GM12801 (cell line): ENCODE data around the gene MYO9B.

Source experiments
- TF ChIP-seq, protein P1 (sequence below): IDR thresholded peaks from one replicate; pipeline ENCODE4 v1.5.1; 2011; ENCODE audit warnings: control low read depth; ENCODE audit not compliant: insufficient read length; ENCODE audit errors: extremely low read depth

Gene MYO9B

DNA sequence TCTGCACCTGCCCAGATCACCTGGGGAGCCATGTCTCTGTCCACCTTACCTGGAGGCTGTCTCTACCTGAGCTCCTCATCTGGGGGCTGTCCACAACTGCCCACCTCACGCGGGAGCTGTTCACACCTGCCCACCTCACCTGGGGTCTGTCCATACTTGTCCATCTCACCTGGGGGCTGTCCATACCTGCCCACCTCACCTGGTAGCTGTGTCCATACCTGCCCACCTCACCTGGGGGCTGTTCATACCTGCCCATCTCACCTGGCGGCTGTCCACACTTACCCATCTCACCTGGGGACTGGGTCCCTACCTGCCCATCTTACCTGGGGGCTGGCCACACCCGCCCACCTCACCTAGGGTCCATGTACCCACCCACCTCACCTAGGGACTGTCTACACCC lies 38.9 kb upstream of the MYO9B start:
- TF ChIP-seq, protein P1, sequence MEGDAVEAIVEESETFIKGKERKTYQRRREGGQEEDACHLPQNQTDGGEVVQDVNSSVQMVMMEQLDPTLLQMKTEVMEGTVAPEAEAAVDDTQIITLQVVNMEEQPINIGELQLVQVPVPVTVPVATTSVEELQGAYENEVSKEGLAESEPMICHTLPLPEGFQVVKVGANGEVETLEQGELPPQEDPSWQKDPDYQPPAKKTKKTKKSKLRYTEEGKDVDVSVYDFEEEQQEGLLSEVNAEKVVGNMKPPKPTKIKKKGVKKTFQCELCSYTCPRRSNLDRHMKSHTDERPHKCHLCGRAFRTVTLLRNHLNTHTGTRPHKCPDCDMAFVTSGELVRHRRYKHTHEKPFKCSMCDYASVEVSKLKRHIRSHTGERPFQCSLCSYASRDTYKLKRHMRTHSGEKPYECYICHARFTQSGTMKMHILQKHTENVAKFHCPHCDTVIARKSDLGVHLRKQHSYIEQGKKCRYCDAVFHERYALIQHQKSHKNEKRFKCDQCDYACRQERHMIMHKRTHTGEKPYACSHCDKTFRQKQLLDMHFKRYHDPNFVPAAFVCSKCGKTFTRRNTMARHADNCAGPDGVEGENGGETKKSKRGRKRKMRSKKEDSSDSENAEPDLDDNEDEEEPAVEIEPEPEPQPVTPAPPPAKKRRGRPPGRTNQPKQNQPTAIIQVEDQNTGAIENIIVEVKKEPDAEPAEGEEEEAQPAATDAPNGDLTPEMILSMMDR: no peak

DNA sequence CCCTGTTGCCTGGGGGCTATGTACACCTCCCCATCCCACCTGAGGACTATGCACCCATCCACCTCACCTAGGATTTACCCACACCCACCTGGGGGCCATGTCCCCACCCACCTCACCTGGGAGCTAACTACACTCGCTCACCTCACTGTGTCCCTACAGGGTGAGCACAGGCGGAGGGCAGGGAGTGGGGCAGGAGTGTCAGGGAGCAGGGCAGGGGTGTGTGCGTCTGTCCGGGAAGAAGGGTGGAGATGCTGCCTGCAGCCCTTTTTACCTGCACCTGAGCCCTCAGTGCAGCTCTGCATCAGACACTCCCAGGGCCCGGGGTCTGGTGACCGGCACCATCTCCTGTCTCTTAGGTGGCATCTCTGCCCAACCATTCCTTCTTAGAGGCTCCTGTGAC lies 38.4 kb upstream of the MYO9B start:
- TF ChIP-seq, protein P1: no peak

DNA sequence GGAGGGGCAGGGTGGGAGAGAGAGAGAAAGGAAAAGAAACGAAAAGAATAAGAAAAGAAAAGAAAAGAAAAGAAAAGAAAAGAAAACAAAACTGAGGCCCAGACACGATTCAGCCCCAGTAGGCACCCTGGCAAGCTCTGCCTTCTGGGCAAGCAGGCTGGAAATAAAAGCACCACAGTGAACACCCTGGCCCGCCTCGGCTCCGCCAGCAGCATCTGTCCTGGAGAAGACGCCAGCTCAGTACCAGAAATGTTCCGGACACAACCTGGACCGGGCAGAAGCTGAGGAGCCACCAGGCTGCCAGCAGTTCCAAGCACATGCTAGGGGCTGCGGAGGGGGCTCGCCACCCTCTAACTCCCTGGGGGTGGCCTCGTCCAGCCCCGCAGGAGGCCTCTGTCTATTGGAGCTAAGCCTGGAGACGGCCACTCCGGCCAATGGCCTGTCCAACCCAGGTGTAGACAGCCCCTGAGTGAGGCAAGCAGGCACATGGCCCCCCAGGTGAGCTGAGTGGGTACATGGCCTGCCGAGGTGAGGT lies 37.5 kb upstream of the MYO9B start:
- TF ChIP-seq, protein P1: no peak

DNA sequence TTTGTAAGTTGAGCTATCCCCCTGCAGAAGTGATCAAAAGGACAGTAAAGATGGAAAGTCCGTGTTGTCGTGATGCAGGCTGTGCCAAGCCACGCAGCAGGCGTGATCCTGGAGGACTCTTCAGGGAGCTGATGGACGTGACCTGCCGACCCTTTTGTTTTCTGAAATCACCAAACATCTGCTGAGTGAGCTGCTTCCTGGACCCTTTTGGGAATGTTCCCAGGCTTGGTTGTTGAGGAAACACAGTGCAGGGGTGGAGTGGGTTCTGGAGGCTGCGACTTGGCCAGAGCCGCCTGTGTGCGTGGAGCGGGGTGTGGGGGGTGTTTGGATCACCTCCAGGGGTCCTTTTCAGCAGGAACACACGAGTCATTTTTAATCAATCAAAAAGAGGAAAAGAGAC lies 33.6 kb upstream of the MYO9B start:
- TF ChIP-seq, protein P1: no peak

DNA sequence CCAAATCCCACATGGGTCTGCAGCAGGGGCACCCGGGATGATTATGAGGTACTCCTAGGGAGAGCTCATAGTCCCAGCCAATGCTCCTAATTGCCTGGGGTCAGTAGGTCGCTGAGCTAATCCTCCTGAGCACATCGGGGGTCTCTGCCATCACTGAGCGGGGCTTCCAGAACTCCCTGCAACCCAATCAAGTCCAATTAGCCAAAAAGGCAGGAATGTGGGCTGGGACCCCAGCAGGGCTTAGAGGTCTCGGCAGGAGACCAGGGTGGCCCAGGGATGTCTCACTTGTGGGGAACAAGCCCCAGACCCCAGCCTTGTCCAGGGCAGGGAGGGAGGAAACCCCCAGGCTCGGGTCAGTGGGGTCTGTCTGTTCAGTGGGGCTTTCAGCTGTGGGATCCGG lies 31.8 kb upstream of the MYO9B start:
- TF ChIP-seq, protein P1: no peak

DNA sequence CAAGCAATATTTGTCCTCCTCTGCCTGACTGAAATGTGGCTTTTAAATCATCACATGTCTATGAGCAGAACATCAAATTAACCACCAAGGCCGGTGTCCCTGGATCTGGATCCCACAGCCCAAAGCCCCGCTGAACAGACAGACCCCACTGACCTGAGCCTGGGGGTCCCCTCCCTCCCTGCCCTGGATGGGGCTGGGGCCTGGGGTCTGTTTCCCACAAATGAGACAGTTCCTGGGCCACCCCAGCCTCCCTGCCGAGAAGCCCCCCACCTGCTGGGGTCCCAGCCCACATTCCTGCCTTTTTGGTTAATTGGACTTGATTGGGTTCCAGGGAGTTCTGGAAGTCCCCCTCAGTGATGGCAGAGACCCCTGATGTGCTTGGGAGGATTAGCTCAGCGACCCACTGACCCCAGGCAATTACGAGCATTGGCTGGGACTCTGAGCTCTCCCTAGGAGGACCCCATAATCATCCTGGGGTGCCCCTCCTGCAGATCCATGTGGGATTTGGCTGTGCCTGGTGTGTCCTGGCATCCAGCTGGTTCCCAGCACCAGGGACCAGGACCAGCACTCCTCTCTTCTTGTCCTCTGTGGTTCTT lies 29.6 kb upstream of the MYO9B start:
- TF ChIP-seq, protein P1: no peak

DNA sequence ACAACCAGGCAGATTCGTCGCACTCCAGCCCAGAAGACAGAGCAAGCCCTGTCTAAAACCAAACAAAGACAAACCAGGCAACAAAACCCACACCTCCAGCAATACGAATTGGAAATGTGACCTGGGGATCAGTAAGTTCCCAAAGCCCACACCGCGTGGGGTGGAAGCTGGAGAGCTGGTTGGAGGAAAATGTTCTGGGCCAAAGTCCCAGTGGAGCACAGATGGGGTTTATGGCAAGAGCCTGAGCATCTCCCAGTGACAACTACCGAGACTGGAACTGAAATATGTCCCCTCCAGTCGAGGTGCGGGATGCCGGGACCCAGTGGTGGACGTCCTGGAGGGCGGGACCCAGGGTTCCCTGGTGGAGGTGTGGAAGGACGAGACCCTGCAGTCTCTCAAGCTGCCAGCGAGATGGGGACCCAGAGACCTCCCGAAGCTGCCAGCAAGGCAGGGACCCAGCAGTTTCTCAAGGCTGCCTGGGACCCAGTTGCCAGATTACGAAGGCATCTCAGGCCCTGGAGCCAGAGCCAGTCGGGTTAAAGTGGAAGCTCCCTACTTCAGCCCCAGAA lies 26.6 kb upstream of the MYO9B start:
- TF ChIP-seq, protein P1: no peak
